ENCODE data around the gene RNF125. TPM values are rescaled to one million over a fixed set of nuclear protein-coding genes. Genes with fewer than 3 reads are reported as not detected.

The RNF125 gene
- polyA plus RNA-seq, 2 of the 4 experiments (the other 2 are of a cell fraction) = 0.14 to 0.30 TPM

DNA sequence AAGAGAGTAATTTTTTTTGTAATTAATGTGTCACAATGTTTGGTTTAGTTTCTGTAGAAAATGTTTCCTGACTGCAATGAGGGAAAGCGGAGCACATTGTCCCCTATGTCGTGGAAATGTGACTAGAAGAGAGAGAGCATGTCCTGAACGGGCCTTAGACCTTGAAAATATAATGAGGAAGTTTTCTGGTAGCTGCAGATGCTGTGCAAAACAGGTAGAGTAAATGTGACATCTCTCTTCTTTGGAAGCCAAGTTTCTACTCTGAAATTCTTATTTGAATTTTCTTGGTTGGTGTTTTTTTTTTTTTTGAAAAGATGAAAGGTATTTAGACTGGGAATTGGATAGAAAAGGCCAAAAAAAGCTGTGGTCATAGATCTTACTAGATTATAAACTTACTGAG lies 93.1 kb downstream of the RNF125 start:
- ChIA-PET CTCF (no interaction called here), POLR2A (no interaction called here)
- H3K4me2 ChIP-seq = no peak overlapping the region
- ATAC-seq (no peak), DNase-seq (ENCODE audit: low read depth in 1 of 2, low spot score in 1 of 2) (no peak), FAIRE-seq (no peak)
- 85% methylated on average over 3 of the region's 3 CpGs for WGBS (ENCODE audit: missing lambda C conversion rate)
- no peak overlapping the region for H3K4me3 ChIP-seq
- no peak for TF ChIP-seq RAD21 (conservative IDR thresholded peaks at IDR 0.05 in 1 of 2, IDR thresholded peaks at IDR 0.05 in 1 of 2)
- TF ChIP-seq, protein P1, sequence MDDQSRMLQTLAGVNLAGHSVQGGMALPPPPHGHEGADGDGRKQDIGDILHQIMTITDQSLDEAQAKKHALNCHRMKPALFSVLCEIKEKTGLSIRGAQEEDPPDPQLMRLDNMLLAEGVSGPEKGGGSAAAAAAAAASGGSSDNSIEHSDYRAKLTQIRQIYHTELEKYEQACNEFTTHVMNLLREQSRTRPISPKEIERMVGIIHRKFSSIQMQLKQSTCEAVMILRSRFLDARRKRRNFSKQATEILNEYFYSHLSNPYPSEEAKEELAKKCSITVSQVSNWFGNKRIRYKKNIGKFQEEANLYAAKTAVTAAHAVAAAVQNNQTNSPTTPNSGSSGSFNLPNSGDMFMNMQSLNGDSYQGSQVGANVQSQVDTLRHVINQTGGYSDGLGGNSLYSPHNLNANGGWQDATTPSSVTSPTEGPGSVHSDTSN (IDR thresholded peaks at IDR 0.05) = no peak
- TF ChIP-seq, protein P2, sequence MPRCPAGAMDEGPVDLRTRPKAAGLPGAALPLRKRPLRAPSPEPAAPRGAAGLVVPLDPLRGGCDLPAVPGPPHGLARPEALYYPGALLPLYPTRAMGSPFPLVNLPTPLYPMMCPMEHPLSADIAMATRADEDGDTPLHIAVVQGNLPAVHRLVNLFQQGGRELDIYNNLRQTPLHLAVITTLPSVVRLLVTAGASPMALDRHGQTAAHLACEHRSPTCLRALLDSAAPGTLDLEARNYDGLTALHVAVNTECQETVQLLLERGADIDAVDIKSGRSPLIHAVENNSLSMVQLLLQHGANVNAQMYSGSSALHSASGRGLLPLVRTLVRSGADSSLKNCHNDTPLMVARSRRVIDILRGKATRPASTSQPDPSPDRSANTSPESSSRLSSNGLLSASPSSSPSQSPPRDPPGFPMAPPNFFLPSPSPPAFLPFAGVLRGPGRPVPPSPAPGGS (IDR thresholded peaks at IDR 0.05) = no peak
- TF ChIP-seq, protein P3, sequence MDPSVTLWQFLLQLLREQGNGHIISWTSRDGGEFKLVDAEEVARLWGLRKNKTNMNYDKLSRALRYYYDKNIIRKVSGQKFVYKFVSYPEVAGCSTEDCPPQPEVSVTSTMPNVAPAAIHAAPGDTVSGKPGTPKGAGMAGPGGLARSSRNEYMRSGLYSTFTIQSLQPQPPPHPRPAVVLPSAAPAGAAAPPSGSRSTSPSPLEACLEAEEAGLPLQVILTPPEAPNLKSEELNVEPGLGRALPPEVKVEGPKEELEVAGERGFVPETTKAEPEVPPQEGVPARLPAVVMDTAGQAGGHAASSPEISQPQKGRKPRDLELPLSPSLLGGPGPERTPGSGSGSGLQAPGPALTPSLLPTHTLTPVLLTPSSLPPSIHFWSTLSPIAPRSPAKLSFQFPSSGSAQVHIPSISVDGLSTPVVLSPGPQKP (IDR thresholded peaks at IDR 0.05; ENCODE audit: low read depth, low read length) = no peak
- H3K27ac ChIP-seq = no peak overlapping the region
- no peaks in the 10 kb centered on the region for H3K9me3 ChIP-seq
- H3K4me1 ChIP-seq = peaks cover 10% of the 10 kb centered on the region

DNA sequence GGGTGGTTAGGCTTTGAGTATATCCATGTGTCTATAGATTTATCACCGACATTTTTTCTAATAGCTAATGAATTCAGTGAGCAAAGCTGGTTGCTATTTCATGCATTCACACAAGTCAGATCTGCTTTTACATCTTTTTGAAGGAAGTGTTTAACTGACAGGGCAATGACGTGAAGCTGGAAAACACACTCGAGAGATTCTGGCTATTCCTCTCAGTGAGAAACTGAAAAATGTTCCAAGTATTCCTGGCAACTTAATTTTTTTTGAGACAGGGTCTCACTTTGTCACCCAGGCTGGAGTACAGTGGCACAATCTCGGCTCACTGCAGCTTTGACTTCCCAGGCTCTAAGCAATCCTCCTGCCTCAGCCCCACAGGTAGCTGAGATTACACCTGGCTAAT lies 94.2 kb downstream of the RNF125 start:
- no peak overlapping the region for H3K4me3 ChIP-seq
- ChIA-PET POLR2A (no interaction called here), CTCF (no interaction called here)
- TF ChIP-seq CHD4 (IDR thresholded peaks at IDR 0.05; ENCODE audit: borderline replicate concordance) = no peak
- TF ChIP-seq, protein P3 (IDR thresholded peaks at IDR 0.05; ENCODE audit: low read depth, low read length) = no peak
- no peak for TF ChIP-seq HEYL (CRISPR knock-in tag; IDR thresholded peaks at IDR 0.05)
- no peak for TF ChIP-seq SMC3 (IDR thresholded peaks at IDR 0.05)
- TF ChIP-seq POLR2AphosphoS2 (conservative IDR thresholded peaks at IDR 0.05; ENCODE audit: low read length) = no peak
- TF ChIP-seq, protein P4, sequence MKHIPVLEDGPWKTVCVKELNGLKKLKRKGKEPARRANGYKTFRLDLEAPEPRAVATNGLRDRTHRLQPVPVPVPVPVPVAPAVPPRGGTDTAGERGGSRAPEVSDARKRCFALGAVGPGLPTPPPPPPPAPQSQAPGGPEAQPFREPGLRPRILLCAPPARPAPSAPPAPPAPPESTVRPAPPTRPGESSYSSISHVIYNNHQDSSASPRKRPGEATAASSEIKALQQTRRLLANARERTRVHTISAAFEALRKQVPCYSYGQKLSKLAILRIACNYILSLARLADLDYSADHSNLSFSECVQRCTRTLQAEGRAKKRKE (CRISPR knock-in tag; IDR thresholded peaks at IDR 0.05; ENCODE audit: low read depth) = no peak
- no peak for TF ChIP-seq HMGXB4 (CRISPR knock-in tag; IDR thresholded peaks at IDR 0.05; ENCODE audit: borderline replicate concordance)
- TF ChIP-seq CBX8 (IDR thresholded peaks at IDR 0.05) = no peak
- no peak for TF ChIP-seq MAFK (IDR thresholded peaks at IDR 0.05; ENCODE audit: partially characterized antibody)
- no peak for TF ChIP-seq ESRRA (IDR thresholded peaks at IDR 0.05; ENCODE audit: borderline replicate concordance, low read length)
- TF ChIP-seq RNF2 (IDR thresholded peaks at IDR 0.05; ENCODE audit: borderline replicate concordance, low read depth) = no peak
- TF ChIP-seq, protein P5, sequence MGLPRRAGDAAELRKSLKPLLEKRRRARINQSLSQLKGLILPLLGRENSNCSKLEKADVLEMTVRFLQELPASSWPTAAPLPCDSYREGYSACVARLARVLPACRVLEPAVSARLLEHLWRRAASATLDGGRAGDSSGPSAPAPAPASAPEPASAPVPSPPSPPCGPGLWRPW (IDR thresholded peaks at IDR 0.05) = no peak
- no peak for TF ChIP-seq NR3C1 (IDR thresholded peaks at IDR 0.05)
- no peak for TF ChIP-seq TP53 (CRISPR knock-in tag; IDR thresholded peaks at IDR 0.05)
- no peak for TF ChIP-seq RCOR1 (IDR thresholded peaks at IDR 0.05; ENCODE audit: low read depth, low read length)
- TF ChIP-seq REST (IDR thresholded peaks at IDR 0.05) = no peak
- TF ChIP-seq RAD21 (conservative IDR thresholded peaks at IDR 0.05 in 1 of 2, IDR thresholded peaks at IDR 0.05 in 1 of 2) = no peak
- TF ChIP-seq NPAS2 (CRISPR knock-in tag; IDR thresholded peaks at IDR 0.05; ENCODE audit: borderline replicate concordance) = no peak
- TF ChIP-seq HDAC2 (IDR thresholded peaks at IDR 0.05) = no peak
- ATAC-seq (no peak), DNase-seq (ENCODE audit: low read depth in 1 of 2, low spot score in 1 of 2) (no peak), FAIRE-seq (no peak)
- no peak overlapping the region for H3K27ac ChIP-seq
- H3K4me1 ChIP-seq = peaks cover 10% of the 10 kb centered on the region
- H3K4me2 ChIP-seq = no peak overlapping the region
- over 99% methylated on average over 4 of the region's 4 CpGs for WGBS (ENCODE audit: missing lambda C conversion rate)
- no peaks in the 10 kb centered on the region for H3K9me3 ChIP-seq
